ENCODE measurements around the gene COPS8. TPM values are rescaled to one million over a fixed set of nuclear protein-coding genes. Genes with fewer than 3 reads are reported as not detected.
A peak's percentile ranks its signal among the peaks of the same experiment; 100 is the strongest.

COPS8 gene
- total RNA-seq, 1 experiment from 2014 or later: 51.0 TPM

- TF ChIP-seq ZNF532 (CRISPR knock-in tag; IDR thresholded peaks at IDR 0.05; ENCODE audit: borderline replicate concordance) (0 out of 2 replicates have a peak, but pooled peaks have one; percentile 59), MYBL2 (CRISPR knock-in tag; IDR thresholded peaks at IDR 0.05) (no peak), ESRRA (CRISPR knock-in tag; IDR thresholded peaks at IDR 0.05; ENCODE audit: borderline replicate concordance) (no peak), NR3C1 (CRISPR knock-in tag; conservative IDR thresholded peaks at IDR 0.05; ENCODE audit: low read depth) (no peak), JAZF1 (CRISPR knock-in tag; IDR thresholded peaks at IDR 0.05) (no peak), NFE2L1 (CRISPR knock-in tag; IDR thresholded peaks at IDR 0.05) (no peak), ZNF317 (CRISPR knock-in tag; IDR thresholded peaks at IDR 0.05; ENCODE audit: borderline replicate concordance, low read depth) (no peak)
These were observed 36.6 kb downstream of the COPS8 start (continued) for GRCh38 chr2:237122214-237122666.

GRCh38 chr2:237124820-237125219 is 39.1 kb downstream of the COPS8 start:
- TF ChIP-seq SMAD3 (CRISPR knock-in tag; IDR thresholded peaks at IDR 0.05; ENCODE audit: borderline replicate concordance) (no peak), ZNF281 (CRISPR knock-in tag; IDR thresholded peaks at IDR 0.05) (no peak), JAZF1 (CRISPR knock-in tag; IDR thresholded peaks at IDR 0.05) (no peak), ZNF138 (CRISPR knock-in tag; conservative IDR thresholded peaks at IDR 0.05) (no peak), NFE2L1 (CRISPR knock-in tag; IDR thresholded peaks at IDR 0.05) (no peak), ZNF317 (CRISPR knock-in tag; IDR thresholded peaks at IDR 0.05; ENCODE audit: borderline replicate concordance, low read depth) (no peak), CREM (CRISPR knock-in tag; IDR thresholded peaks at IDR 0.05) (no peak), CBFB (CRISPR knock-in tag; IDR thresholded peaks at IDR 0.05; ENCODE audit: low read depth) (no peak), ELF4 (CRISPR knock-in tag; IDR thresholded peaks at IDR 0.05; ENCODE audit: low read depth) (no peak), RELA (CRISPR knock-in tag; IDR thresholded peaks at IDR 0.05; ENCODE audit: borderline replicate concordance) (no peak), FOXP1 (CRISPR knock-in tag; IDR thresholded peaks at IDR 0.05; ENCODE audit: borderline replicate concordance) (no peak), MLX (CRISPR knock-in tag; IDR thresholded peaks at IDR 0.05) (no peak), GABPB1 (CRISPR knock-in tag; IDR thresholded peaks at IDR 0.05) (no peak), SOX15 (CRISPR knock-in tag; IDR thresholded peaks at IDR 0.05) (no peak)
- TF ChIP-seq, protein P1, sequence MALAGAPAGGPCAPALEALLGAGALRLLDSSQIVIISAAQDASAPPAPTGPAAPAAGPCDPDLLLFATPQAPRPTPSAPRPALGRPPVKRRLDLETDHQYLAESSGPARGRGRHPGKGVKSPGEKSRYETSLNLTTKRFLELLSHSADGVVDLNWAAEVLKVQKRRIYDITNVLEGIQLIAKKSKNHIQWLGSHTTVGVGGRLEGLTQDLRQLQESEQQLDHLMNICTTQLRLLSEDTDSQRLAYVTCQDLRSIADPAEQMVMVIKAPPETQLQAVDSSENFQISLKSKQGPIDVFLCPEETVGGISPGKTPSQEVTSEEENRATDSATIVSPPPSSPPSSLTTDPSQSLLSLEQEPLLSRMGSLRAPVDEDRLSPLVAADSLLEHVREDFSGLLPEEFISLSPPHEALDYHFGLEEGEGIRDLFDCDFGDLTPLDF (CRISPR knock-in tag; IDR thresholded peaks at IDR 0.05): no peak
- TF ChIP-seq, protein P2, sequence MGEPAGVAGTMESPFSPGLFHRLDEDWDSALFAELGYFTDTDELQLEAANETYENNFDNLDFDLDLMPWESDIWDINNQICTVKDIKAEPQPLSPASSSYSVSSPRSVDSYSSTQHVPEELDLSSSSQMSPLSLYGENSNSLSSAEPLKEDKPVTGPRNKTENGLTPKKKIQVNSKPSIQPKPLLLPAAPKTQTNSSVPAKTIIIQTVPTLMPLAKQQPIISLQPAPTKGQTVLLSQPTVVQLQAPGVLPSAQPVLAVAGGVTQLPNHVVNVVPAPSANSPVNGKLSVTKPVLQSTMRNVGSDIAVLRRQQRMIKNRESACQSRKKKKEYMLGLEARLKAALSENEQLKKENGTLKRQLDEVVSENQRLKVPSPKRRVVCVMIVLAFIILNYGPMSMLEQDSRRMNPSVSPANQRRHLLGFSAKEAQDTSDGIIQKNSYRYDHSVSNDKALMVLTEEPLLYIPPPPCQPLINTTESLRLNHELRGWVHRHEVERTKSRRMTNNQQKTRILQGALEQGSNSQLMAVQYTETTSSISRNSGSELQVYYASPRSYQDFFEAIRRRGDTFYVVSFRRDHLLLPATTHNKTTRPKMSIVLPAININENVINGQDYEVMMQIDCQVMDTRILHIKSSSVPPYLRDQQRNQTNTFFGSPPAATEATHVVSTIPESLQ (CRISPR knock-in tag; IDR thresholded peaks at IDR 0.05): no peak
- TF ChIP-seq, protein P3, sequence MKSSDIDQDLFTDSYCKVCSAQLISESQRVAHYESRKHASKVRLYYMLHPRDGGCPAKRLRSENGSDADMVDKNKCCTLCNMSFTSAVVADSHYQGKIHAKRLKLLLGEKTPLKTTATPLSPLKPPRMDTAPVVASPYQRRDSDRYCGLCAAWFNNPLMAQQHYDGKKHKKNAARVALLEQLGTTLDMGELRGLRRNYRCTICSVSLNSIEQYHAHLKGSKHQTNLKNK (CRISPR knock-in tag; IDR thresholded peaks at IDR 0.05): no peak
- H3K27ac Mint-ChIP-seq: no peak overlapping the region
- no peak overlapping the region for H3K4me3 Mint-ChIP-seq
- no peak for ATAC-seq
- no peaks in the 10 kb centered on the region for H3K4me1 Mint-ChIP-seq
- CTCF ChIA-PET: no interaction called here
- no peaks in the 10 kb centered on the region for H3K36me3 Mint-ChIP-seq
- peaks cover 12% of the 10 kb centered on the region; the same call in 1 of the 2 replicates for H3K27me3 Mint-ChIP-seq (ENCODE audit: low read depth)
- H3K9me3 Mint-ChIP-seq: peaks cover 21% of the 10 kb centered on the region
- POLR2A ChIA-PET: no interaction called here
- no peak for DNase-seq (ENCODE audit: low spot score)

Data from WTC11 (cell line).